ENCODE measurements around the gene C12orf57.

DNA sequence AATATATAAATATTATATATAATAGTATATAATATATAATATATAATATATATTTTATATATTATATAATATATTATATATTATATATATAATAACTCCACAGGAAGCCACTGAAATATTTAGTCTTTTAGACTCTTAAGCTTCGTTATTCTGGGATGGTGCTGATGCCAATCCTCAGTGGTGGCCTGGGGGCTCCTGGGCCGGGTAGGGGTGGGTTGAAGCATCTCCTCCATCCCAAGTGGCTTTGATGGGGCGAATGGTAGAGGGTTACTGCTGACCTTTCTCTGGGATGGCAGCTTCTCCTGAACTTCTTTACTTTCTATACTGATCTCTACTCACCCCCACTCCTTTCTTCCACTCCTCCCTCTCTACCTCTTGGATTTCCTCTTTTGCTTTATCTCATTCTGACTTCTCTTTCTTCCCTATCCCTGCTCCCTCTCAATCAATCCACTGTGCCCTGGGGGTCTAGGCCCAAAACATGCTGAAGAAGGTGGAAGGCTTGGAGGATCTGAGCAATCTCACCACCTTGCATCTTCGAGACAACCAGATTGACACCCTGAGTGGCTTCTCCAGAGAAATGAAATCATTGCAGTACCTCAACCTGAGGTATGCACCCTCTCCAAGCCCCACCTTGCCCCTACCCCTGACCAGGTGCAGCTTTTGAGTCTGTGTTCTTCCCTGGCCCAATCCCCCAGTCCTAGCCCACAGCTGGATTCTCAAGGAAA, 34.2 kb upstream of the C12orf57 start:
- no peak for TF ChIP-seq EZH2 (IDR thresholded peaks at IDR 0.05; ENCODE audit: insufficient read depth, poor library complexity, severe bottlenecking)
- no peak for TF ChIP-seq EZH2phosphoT487 (IDR thresholded peaks at IDR 0.05; ENCODE audit: insufficient read depth, low read depth)
